Fibroblast of upper back skin (primary cell): Measurements from ENCODE around the gene BRAP.
"Not testable (repeated sequence)": the region's sequence is repeated elsewhere in the genome, so short reads cannot be mapped to it uniquely, and the experiment has no call there.

ENCODE experiments used
- DNase-seq: peaks from one replicate; pipeline ENCODE4 v3.0.0-alpha.2; 2013

Gene BRAP

DNA sequence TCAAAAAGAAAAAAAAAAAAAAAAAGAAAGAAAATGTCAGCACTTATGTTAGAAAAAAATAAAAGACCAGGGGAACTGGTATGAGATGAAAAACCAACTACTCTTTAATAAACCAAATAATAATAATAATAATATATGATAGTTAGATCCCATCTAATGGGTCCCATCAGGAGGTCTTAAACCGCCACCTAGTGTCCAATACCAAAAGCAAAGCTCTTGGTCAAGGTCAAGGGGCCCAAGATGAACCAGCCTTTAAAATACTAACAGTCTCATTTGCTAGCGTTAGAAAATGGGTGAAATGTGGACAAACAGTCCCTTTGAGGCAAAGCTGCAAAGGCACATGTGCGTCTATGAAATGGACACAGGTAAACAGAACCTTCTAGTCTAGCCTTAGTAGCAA lies 12.3 kb downstream of the BRAP start:
- peak; percentile 18 for DNase-seq

DNA sequence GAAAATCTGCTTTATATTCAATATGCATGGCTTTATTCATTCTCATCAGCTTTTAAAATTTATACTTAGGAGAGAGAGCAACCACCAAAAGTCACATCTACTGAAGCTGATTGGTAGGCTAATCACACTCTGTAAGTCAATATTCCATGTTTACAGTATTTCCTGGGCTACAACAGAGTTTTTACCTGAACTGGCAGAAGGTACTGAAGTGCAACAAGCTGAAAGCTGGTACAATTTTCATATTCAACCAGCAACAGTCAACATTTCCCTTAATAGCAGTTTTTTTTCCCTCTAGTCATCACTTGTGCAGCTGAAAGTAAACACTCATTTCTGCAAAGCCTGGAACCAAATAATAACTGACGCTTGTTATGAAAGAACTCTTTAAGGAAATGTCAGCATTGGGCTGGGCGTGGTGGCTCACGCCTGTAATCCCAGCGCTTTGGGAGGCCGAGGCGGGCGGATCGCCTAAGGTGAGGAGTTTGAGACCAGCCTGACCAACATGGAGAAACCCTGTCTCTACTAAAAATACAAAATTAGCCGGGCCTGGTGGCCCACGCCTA lies 12.9 kb downstream of the BRAP start:
- DNase-seq, result no peak

DNA sequence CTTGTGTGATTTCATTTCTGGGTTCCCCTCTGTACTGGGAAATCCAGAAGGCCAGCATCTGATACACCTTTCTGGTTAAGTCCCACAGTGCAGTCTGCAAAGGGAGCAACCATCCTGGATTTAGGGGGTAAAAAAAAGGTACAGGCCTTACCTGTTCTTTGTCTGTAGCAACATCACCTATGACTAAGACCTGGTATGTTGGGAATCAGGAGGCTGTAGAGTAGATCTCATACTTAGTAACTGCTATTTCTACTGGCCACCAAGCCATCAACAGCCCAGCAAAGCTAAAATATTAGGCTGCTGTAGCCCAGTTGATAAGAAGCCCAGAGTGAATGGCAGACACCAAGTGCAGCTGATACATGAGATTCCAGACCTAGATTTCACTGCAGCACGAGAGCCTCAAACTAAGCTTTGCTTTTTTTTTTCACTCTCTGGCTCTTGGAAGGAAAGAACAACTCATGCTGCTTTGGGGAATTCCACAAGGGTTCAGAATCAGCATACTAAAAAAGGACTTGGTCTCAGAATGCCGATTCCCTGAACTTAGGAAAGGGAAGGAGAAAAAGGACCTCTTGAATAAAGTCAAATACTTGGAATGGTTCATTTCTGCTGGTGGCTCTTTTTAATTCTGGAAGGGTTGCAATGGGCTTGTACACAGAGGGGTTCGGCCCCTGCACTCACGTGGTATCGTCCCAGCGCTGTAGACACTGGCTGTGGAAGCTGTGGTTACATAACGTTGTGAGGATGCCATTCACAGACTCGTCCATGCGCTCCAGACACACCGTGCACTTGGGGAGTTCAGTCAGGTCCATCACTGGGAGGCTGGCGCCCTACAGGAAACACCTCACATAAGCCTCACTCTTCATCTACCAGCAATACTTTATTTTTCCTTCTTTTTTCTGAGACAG lies 20.5 kb downstream of the BRAP start:
- no peak for DNase-seq

GRCh38 chr12:111664499-111664898 lies 21.3 kb downstream of the BRAP start:
- DNase-seq, result no peak

DNA sequence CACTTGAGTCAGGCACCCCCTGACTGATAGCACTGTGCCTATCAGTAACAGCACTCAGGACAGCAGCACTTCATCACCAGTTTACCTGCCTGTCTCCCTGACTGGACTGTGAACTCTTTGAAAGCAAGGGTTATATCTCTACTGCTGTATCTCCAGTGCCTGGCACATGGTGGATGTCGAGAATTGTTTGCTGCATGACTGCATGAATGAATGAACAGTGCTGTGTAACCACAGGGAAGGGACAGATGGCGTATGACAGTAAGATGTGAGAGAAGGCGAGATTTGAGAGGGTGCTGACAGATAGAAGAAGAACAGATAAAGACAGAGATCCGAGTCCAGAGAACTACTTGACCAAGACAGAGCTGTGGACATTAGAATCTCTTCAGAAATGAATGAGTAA lies 29.7 kb downstream of the BRAP start:
- DNase-seq, result no peak

- DNase-seq, result no peak
These were observed 30.4 kb downstream of the BRAP start for GRCh38 chr12:111655356-111655755.

DNA sequence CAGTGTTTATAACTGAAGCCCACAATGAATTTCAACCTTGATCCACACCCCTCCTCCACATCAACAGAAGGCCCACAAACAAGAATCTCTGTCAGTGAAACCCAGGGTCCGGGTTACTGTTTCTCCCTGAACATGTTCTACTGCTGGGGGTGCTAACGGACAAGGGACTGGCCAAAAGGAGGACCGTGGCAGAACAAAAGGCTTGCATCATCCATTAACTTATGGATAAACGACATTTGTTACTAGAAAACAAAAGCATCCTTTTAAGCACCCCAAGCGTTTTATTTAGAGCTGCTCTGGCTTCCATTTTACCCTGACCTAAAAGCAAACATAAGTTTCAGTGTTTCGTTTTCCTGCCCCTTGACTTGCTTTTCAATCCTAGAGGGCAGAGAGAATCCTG lies 32.2 kb downstream of the BRAP start:
- DNase-seq, result no peak

DNA sequence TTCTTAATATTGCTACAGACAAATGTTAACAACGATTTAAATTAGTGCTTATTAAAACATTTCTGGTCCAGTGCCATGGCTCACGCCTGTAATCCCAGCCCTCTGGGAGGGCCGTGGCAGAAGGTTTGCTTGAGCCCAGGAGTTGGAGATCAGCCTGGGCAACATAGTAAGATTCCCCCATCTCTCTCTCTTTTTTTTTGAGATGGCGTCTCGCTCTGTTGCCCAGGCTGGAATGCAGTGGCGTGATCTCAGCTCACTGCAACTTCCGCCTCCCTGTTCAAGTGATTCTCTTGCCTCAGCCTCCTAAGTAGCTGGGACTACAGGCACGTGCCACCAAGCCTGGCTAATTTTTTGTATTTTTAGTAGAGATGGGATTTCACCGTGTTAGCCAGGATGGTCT lies 33.2 kb downstream of the BRAP start:
- DNase-seq, result not testable (repeated sequence)

DNA sequence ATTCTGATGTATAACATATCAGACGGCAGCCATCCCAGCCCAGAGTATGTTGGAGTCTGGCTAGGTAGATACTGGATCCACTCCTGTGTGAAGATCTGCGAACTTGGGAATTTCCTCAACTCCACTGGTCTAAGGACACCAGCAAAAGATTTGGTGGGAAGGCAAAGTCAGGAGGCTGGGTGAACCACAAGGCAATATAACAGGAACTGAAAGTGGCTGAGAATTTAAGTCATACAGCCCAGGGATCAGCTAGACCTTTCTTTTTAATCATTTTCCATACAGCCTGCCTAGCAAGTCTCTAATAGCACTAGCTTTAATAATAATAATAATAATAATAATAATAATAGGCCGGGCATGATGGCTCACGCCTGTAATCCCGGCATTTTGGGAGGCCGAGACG lies 34.8 kb downstream of the BRAP start:
- DNase-seq, result no peak

DNA sequence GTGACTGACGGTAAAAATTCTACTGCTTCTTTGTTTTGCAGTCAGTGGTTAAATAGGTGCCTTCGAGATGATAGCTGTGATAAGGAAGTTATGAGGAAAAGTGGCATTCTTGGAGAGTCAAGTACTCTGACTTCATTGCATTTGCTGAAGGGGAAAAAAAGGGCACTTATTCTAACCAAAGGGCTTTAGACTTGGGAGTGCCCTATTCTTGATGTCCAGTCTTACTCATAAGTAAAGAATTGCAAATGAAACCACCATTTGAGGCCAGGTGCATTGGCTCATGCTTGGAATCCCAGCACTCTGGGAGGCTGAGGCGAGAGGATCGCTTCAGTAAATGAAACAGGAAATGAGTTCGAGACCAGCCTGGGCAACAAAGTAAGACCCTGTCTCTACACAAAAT lies 40.3 kb downstream of the BRAP start:
- DNase-seq, result no peak

GRCh38 chr12:111643427-111643826 lies 42.3 kb downstream of the BRAP start:
- DNase-seq, result no peak

DNA sequence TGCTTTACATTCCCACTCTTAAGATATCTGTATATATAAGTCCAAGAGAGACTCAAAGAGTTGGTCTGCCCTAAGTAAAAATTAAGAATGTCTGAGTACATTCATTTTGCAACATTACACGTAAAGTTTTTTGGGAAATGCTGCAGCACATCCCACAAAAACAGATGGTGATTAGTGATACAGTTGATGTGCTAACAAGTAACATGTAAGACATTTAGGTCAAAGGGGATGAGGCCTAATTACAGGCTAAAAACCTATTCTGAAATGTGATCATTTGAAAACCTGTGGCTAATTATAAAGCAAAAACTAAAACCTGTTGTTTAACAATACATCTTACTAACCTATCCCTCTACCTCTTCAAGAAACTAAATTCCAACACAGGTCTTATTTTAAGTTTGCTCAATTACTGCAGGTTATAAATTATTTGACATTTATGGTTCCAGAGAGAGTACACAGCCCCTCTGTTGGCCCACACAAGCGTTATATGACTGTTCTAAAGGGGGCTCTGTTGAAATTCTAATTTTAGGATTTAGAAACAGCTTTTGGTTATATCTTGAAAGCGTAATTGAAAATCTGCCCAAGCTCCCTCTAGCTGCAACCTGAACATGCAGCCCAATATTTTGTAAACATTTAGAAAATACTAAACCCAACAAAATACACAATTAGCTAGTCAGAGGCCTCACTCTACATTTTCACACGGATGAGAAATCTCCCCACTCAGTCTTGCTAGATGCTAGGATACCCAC lies 42.9 kb downstream of the BRAP start:
- no peak for DNase-seq

DNA sequence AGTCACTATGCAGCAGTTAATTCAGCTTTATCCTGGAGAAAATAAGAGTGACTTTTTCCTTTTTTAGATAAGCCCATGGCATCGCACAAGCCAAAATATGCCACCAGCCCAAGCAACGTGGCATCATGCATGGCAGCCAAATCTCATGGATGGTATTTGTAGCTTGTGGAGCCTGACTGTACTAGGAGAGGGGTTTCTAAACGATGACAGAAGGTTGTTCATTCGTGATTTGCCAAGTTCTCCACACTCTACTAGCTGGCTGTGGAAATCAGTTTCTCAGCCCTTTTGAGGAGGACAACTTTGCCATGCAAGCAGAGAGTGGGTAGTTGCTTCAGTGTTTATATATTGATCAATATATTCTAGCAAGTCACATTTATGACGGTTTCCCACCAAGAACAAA lies 45.2 kb downstream of the BRAP start:
- no peak for DNase-seq

- no peak for DNase-seq
These were observed 47.2 kb downstream of the BRAP start for GRCh38 chr12:111638556-111638955.

DNA sequence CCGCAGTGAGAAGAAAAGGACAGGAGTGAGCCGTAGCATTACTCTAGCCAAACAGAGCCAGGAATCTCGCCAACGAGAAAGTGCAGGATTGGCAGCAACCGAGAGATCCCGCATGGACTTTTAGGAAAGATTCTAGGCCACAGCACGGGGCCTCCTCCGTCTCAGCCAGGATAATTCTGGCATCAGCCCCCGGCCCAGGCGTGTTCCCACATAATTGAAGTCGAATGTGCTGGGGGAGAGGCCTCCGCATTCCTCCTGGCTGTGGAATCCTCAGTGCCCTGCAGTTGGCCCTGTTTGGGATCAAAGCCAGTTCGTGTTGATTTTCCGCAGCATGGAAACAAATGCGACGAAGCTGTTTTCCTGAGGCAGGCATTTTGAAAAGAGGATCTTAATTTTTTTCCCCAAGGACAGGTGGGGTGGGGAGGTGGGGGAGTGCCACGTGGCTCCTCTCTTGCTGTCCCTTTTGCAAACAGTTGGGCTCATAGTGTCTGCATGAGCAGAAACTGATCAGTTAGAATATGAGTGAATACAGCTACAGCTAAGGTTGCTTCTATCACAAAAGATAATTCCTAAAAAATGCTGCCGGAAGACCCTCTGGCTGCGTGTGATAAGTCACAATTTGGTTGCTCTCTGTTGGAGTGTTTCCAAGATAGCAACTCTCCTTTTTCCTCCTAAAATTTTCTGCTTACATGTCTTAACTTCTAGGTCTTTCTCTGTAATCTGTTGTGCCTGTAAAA lies 49.4 kb downstream of the BRAP start:
- peak; percentile 86 for DNase-seq

GRCh38 chr12:111635524-111635923 lies 50.2 kb downstream of the BRAP start:
- DNase-seq, result peak; percentile 17

GRCh38 chr12:111628505-111629260 lies 57.1 kb downstream of the BRAP start:
- no peak for DNase-seq

DNA sequence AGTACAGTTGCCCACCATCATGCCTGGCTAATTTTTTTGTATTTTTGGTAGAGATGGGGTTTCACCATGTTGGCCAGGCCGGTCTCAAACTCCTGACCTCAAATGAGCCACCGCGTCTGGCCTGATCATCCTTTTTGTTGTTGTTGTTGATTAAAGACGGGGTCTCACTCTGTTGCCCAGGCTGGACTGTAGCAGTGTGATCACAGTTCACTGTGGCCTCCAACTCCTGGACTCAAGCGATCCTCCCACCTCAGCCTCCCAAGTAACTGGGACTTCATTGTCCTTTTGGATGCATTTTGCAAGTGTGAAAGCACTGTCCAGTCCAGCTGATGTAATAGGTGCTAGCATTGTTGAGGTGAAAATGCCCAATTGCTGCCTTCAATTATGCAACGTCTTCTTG lies 59.5 kb downstream of the BRAP start:
- DNase-seq, result no peak

DNA sequence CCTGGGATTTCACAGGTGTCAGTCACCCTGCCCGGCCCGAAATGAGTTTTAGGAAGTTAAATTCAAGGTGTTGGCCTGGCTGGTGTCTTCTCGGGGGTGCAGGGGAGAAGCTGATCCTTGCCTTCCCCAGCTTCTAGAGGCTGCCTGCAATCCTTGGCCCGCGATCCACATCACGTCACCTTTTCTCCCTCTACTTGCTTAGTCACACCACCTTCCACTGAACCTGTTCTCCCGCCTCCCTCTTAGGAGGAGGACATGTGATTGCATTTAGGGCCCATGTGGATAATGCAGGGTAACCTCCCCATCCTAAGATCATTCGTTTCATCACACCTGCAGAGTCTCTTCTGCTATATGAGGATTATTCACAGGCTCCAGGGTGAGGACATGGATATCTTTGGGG lies 61.2 kb downstream of the BRAP start:
- DNase-seq, result no peak

DNA sequence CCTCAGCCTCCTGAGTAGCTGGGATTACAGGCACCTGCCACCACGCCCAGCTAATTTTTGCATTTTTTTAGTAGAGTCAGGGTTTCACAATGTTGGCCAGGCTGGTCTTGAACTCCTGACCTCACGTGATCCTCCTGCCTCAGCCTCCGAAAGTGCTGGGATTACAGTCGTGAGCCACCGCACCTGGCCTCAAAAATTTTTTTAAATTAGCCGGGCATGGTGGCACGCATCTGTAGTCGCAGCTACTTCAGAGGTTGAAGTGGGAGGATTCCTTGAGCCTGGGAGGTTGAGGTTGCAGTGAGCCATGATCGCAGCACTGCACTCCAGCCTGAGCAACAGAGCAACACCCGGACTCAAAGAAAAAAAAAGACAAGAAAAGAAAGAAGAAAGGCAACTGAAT lies 67.9 kb downstream of the BRAP start:
- not testable (repeated sequence) for DNase-seq

GRCh38 chr12:111616177-111616623 lies 69.6 kb downstream of the BRAP start:
- no peak for DNase-seq

DNA sequence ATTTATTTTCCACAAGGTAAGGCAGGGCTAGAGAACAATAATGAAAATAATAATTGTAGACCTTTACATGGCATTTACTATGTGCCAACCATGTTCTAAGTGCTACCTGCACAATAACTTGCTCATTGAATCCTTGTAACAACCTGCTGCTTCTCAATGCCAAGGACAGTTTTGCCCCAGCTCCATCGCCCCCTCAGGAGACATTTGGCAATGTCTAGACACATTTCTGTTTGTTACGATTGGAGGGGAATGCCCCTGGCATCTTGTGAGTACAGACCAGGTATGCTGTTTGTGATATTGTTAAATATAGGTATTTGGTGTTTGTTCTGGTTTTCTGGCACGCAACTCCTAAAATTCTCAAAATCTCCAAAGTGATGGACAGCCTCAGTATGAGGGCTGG lies 78.5 kb downstream of the BRAP start:
- no peak for DNase-seq
